C4-2B (cell line): ENCODE data around the gene SCAANT1.

Experiments used
- CTCF ChIP-seq: fragments of 450-650 bp; conservative IDR thresholded peaks from 2 replicates; pipeline ENCODE4 v1.5.1; 2017; ENCODE audit warnings: mild to moderate bottlenecking
- ZFX ChIP-seq: fragments of 450-650 bp; IDR thresholded peaks from 2 replicates; pipeline ENCODE4 v1.6.1; 2017

- TF ChIP-seq CTCF (no peak), ZFX (no peak)
These were observed 39.5 kb upstream of the SCAANT1 start for GRCh38 chr3:63951492-63952247.
